SK-N-MC (cell line): ENCODE results near the gene CD19.

ENCODE experiments used
- EZH2 ChIP-seq: fragments of 200-600 bp; sonication (generic); IDR thresholded peaks from one replicate; pipeline ENCODE4 v1.6.1; 2017; ENCODE audit warnings: antibody characterized with exemption
- POLR2AphosphoS5 ChIP-seq: IDR thresholded peaks from 2 replicates; pipeline ENCODE4 v1.6.1; 2012; ENCODE audit warnings: mild to moderate bottlenecking, low read depth, low read length, borderline replicate concordance

DNA sequence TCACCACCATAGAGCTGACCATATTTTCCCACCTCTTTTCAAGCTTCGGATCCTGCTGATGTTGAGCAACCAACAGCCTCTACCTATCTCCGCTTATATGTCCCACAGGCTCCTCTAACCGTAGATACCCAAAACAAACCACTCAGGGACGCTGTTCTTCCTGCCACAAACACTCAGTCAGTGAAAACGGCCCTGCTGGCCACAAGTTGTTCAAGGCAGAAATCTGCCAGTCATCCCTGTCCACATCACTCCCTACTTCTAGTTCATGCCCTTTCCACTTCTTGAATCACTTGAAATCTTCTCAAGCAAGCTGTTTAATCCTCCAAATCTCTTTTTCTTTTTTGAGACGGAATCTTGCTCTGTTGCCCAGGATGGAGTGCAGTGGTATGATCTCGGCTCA is 14.7 kb upstream of the CD19 start:
- no peak for TF ChIP-seq EZH2
- TF ChIP-seq POLR2AphosphoS5: no peak
